ENCODE results near the gene SLC9A5. TPM values are rescaled to one million over a fixed set of nuclear protein-coding genes. Genes with fewer than 3 reads are reported as not detected.
A peak's percentile ranks its signal among the peaks of the same experiment; 100 is the strongest.

The SLC9A5 gene
- total and polyA plus RNA-seq, 9 donors = 0.36 to 3.1 (median 1.2) TPM

DNA sequence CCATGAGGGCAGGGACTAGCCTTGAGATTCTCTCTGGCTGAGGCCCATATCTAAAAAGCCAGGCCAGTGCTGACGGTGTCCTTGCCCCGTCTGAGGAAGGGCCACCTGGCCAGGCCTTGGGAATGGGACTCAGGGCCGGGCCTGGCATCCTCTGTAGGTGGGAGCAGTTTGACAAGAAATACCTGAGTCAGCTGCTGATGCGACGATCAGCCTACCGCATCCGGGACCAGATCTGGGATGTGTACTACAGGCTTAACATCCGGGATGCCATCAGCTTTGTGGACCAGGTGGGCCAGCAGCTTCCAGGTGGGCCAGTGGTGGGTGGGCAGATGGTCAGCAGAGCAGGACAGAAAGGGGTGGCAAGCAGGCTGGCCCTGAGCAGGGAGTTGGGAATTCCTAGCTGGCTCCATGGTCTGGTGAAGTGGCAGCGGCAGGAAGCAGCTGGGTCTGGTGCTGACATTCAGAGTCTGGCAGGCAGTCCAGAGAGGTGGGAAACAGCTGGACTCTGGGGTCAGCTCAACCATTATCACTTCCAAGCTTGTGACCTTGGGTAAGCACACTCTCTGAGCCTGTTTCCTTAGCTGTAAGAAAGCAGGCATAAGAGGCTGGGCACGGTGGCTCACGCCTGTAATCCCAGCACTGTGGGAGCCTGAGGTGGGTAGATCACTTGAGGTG is 9.5 kb downstream of the SLC9A5 start:
- no peaks in the 10 kb centered on the region for H3K4me1 ChIP-seq (ENCODE audit: insufficient read depth)
- no peaks in the 10 kb centered on the region for H3K36me3 ChIP-seq
- H3K9me3 ChIP-seq = no peaks in the 10 kb centered on the region
- H3K4me3 ChIP-seq = no peak overlapping the region
- H3K27me3 ChIP-seq = no peaks in the 10 kb centered on the region
- WGBS, 3 donors = 31 to 60% (median 51%) methylated on average over 11 of the region's 11 CpGs
- H3K27ac ChIP-seq = no peak overlapping the region
- TF ChIP-seq, protein P1, sequence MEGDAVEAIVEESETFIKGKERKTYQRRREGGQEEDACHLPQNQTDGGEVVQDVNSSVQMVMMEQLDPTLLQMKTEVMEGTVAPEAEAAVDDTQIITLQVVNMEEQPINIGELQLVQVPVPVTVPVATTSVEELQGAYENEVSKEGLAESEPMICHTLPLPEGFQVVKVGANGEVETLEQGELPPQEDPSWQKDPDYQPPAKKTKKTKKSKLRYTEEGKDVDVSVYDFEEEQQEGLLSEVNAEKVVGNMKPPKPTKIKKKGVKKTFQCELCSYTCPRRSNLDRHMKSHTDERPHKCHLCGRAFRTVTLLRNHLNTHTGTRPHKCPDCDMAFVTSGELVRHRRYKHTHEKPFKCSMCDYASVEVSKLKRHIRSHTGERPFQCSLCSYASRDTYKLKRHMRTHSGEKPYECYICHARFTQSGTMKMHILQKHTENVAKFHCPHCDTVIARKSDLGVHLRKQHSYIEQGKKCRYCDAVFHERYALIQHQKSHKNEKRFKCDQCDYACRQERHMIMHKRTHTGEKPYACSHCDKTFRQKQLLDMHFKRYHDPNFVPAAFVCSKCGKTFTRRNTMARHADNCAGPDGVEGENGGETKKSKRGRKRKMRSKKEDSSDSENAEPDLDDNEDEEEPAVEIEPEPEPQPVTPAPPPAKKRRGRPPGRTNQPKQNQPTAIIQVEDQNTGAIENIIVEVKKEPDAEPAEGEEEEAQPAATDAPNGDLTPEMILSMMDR (IDR thresholded peaks at IDR 0.05) = no peak
- no peak for TF ChIP-seq EP300 (IDR thresholded peaks at IDR 0.05)
- no peak for TF ChIP-seq POLR2A (IDR thresholded peaks at IDR 0.05)
- intact Hi-C loops (cut with DNase I) = loop anchor here in 1 of 4 donors (10.0 kb wide), 1 partner anchor 157 kb away; the partner anchor contains the start of gene ZDHHC1
- DNase-seq = peak in 2 of 5 donors; percentile 11 to 40

DNA sequence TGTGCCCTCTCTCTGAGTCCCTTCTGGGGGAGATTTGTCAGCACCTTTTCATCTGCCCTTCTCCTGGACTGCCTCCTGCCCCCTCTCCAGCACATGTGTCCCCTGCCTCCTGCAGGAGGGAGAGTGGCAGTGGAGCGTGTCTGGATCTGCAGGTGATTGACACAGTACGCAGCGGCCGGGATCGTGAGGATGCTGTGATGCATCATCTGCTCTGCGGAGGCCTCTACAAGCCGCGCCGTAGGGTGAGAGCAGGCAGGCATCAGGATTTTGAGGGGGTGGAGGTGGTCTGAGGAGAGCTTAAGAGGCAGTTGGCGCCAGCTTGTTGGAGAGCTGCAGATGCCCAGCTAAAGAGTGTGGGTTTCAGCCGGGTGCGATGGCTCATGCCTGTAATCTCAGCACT is 10.9 kb downstream of the SLC9A5 start:
- Histone ChIP-seq H3K4me3 (no peak overlapping the region), H3K36me3 (no peaks in the 10 kb centered on the region), H3K9me3 (no peaks in the 10 kb centered on the region), H3K27me3 (no peaks in the 10 kb centered on the region), H3K4me1 (ENCODE audit: insufficient read depth) (no peaks in the 10 kb centered on the region), H3K27ac (no peak overlapping the region)
- peak in 1 of 5 donors; percentile 10 for DNase-seq
- intact Hi-C loops (cut with DNase I) = loop anchor here in 1 of 4 donors (10.0 kb wide), 1 partner anchor 155 kb away; the partner anchor contains the start of gene ZDHHC1
- TF ChIP-seq EP300 (IDR thresholded peaks at IDR 0.05) (no peak), POLR2A (IDR thresholded peaks at IDR 0.05) (no peak)
- TF ChIP-seq, protein P1 (IDR thresholded peaks at IDR 0.05) = no peak
- 88 to 91% (median 89%) methylated on average over 12 of the region's 12 CpGs for WGBS, 3 donors

DNA sequence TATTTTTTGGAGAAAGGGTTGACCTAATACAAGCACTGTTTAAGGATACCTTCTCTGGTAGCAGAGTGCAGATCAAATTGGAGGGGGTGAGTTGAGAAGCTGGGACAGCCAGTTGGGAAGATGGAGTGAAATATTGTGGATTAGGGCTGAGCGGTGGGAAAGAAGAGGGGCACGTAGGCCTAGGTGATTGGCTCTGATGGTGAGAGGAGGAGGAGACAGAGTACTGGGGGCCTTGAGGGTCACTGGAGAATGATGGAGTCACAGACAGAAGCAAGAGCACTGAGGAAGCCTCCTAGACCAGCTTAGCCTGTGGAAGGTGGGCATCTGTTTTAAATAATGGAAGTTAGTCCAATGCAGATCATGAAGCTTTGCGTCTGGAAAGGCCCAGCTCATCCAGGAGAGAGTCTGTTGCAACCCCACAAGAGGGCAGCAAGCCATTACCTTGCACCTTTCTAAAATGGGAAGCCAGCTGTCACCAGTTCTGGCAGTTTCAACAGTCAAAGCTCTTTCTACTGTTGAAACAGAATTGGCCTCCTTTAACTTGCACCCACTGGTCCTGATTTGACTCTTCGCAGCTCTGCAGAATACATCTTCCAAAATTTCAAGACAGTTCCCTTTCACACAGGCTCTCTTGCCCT is 11.8 kb downstream of the SLC9A5 start:
- WGBS, 3 donors = 84 to 94% (median 90%) methylated on average over 4 of the region's 4 CpGs
- H3K27ac ChIP-seq = no peak overlapping the region
- H3K36me3 ChIP-seq = no peaks in the 10 kb centered on the region
- TF ChIP-seq, protein P1 (IDR thresholded peaks at IDR 0.05) = no peak
- TF ChIP-seq EP300 (IDR thresholded peaks at IDR 0.05) (no peak), POLR2A (IDR thresholded peaks at IDR 0.05) (no peak)
- H3K4me3 ChIP-seq = no peak overlapping the region
- intact Hi-C loops (cut with DNase I) = no loop called here
- H3K27me3 ChIP-seq = no peaks in the 10 kb centered on the region
- H3K4me1 ChIP-seq (ENCODE audit: insufficient read depth) = no peaks in the 10 kb centered on the region
- H3K9me3 ChIP-seq = no peaks in the 10 kb centered on the region
- DNase-seq = peak in 1 of 5 donors; percentile 9

- Histone ChIP-seq H3K4me1 (ENCODE audit: insufficient read depth) (no peaks in the 10 kb centered on the region), H3K36me3 (no peaks in the 10 kb centered on the region), H3K27ac (no peak overlapping the region), H3K9me3 (no peaks in the 10 kb centered on the region), H3K27me3 (no peaks in the 10 kb centered on the region), H3K4me3 (no peak overlapping the region)
- no peak for DNase-seq
- no peak for TF ChIP-seq POLR2A (IDR thresholded peaks at IDR 0.05)
- TF ChIP-seq, protein P1 (IDR thresholded peaks at IDR 0.05) = no peak
- TF ChIP-seq EP300 (IDR thresholded peaks at IDR 0.05) = no peak
- intact Hi-C loops (cut with DNase I) = no loop called here
- 85 to 90% (median 85%) methylated on average over 3 of the region's 3 CpGs for WGBS, 3 donors
These were observed 14.4 kb downstream of the SLC9A5 start for GRCh38 chr16:67263201-67263600.

All from ovary (tissue), 9 donors.